Keratinocyte (primary cell): ENCODE measurements around the gene CA12.

ENCODE experiments used
- EZH2 ChIP-seq: IDR thresholded peaks from one replicate; pipeline ENCODE4 v1.6.1; 2012; ENCODE audit warnings: inconsistent platforms, mild to moderate bottlenecking, low read length, moderate library complexity
- TF ChIP-seq, protein P1 (sequence below), 3 experiments: IDR thresholded peaks in 1 of 3; conservative IDR thresholded peaks in 1 of 3; optimal IDR thresholded peaks in 1 of 3; 2 replicates in 2 of 3; 3 replicates in 1 of 3; pipeline versions ENCODE3 to v1.5.1; 2011; ENCODE audit warnings: low read length in 3 of 3, mild to moderate bottlenecking in 3 of 3, moderate library complexity in 2 of 3, control low read depth in 1 of 3, inconsistent platforms in 1 of 3; ENCODE audit not compliant: insufficient read depth in 2 of 3; ENCODE audit errors: extremely low read depth in 1 of 3

GRCh38 chr15:63357731-63358130 lies 23.9 kb downstream of the CA12 start:
- TF ChIP-seq, protein P1, sequence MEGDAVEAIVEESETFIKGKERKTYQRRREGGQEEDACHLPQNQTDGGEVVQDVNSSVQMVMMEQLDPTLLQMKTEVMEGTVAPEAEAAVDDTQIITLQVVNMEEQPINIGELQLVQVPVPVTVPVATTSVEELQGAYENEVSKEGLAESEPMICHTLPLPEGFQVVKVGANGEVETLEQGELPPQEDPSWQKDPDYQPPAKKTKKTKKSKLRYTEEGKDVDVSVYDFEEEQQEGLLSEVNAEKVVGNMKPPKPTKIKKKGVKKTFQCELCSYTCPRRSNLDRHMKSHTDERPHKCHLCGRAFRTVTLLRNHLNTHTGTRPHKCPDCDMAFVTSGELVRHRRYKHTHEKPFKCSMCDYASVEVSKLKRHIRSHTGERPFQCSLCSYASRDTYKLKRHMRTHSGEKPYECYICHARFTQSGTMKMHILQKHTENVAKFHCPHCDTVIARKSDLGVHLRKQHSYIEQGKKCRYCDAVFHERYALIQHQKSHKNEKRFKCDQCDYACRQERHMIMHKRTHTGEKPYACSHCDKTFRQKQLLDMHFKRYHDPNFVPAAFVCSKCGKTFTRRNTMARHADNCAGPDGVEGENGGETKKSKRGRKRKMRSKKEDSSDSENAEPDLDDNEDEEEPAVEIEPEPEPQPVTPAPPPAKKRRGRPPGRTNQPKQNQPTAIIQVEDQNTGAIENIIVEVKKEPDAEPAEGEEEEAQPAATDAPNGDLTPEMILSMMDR (optimal IDR thresholded peaks at IDR 0.05 in 1 of 3, IDR thresholded peaks at IDR 0.05 in 1 of 3, conservative IDR thresholded peaks at IDR 0.05 in 1 of 3; ENCODE audit: extremely low read depth in 1 of 3, insufficient read depth in 2 of 3, low read length in 3 of 3): no peak
- TF ChIP-seq EZH2: no peak
